ENCODE measurements around the gene CHRNA9. TPM values are rescaled to one million over a fixed set of nuclear protein-coding genes. Genes with fewer than 3 reads are reported as not detected.

CHRNA9 gene
- total and polyA plus RNA-seq, 2 of the 4 experiments (the other 2 are of a cell fraction), result not detected

DNA sequence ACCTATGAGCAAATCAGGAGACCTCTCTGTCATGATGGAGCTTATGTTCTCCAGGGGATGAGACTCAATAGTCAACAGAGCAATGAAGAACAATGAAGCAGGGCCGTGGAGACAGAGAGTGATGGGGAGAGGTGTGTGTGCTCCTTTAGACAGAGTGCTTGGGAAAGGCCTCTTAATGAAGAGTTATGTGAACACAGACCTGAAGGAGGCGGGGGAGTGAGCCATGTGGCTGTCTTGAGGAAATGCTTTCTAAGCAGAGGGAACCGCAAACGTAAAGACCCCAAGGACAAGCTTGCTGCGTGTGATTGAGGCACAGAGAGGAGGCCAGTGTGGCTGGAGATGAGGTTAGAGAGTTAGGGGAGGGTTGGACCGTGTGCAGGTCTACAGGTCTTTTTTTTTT lies 53.1 kb downstream of the CHRNA9 start:
- intact Hi-C loops (cut with micrococcal nuclease), result no loop called here
- no peak overlapping the region for H3K4ac ChIP-seq (ENCODE audit: low read depth, low read length)
- no peak overlapping the region for H3K4me2 ChIP-seq (ENCODE audit: low read depth, low read length)
- TF ChIP-seq, protein P1, sequence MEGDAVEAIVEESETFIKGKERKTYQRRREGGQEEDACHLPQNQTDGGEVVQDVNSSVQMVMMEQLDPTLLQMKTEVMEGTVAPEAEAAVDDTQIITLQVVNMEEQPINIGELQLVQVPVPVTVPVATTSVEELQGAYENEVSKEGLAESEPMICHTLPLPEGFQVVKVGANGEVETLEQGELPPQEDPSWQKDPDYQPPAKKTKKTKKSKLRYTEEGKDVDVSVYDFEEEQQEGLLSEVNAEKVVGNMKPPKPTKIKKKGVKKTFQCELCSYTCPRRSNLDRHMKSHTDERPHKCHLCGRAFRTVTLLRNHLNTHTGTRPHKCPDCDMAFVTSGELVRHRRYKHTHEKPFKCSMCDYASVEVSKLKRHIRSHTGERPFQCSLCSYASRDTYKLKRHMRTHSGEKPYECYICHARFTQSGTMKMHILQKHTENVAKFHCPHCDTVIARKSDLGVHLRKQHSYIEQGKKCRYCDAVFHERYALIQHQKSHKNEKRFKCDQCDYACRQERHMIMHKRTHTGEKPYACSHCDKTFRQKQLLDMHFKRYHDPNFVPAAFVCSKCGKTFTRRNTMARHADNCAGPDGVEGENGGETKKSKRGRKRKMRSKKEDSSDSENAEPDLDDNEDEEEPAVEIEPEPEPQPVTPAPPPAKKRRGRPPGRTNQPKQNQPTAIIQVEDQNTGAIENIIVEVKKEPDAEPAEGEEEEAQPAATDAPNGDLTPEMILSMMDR (conservative IDR thresholded peaks at IDR 0.05; ENCODE audit: low read depth, low read length), result no peak
- TF ChIP-seq POLR2A (IDR thresholded peaks at IDR 0.05; ENCODE audit: low read depth, low read length) (no peak), MAFK (IDR thresholded peaks at IDR 0.05; ENCODE audit: low read depth, low read length) (no peak), NFE2L2 (IDR thresholded peaks at IDR 0.05; ENCODE audit: low read depth, low read length) (no peak), RCOR1 (IDR thresholded peaks at IDR 0.05; ENCODE audit: insufficient replicate concordance, low read length) (no peak), CHD1 (IDR thresholded peaks at IDR 0.05; ENCODE audit: low read depth, low read length) (no peak), MXI1 (IDR thresholded peaks at IDR 0.05; ENCODE audit: borderline replicate concordance, low read depth, low read length) (no peak), CEBPB (IDR thresholded peaks at IDR 0.05; ENCODE audit: low read depth, low read length) (no peak), RFX5 (IDR thresholded peaks at IDR 0.05; ENCODE audit: low read depth, low read length) (no peak), FOS (IDR thresholded peaks at IDR 0.05; ENCODE audit: low read depth, low read length) (no peak), RAD21 (IDR thresholded peaks at IDR 0.05; ENCODE audit: low read length) (no peak), SMC3 (IDR thresholded peaks at IDR 0.05; ENCODE audit: low read depth, low read length) (no peak), BHLHE40 (IDR thresholded peaks at IDR 0.05; ENCODE audit: low read depth, low read length) (no peak), MAZ (IDR thresholded peaks at IDR 0.05; ENCODE audit: borderline replicate concordance, low read depth, low read length) (no peak)
- TF ChIP-seq, protein P2, sequence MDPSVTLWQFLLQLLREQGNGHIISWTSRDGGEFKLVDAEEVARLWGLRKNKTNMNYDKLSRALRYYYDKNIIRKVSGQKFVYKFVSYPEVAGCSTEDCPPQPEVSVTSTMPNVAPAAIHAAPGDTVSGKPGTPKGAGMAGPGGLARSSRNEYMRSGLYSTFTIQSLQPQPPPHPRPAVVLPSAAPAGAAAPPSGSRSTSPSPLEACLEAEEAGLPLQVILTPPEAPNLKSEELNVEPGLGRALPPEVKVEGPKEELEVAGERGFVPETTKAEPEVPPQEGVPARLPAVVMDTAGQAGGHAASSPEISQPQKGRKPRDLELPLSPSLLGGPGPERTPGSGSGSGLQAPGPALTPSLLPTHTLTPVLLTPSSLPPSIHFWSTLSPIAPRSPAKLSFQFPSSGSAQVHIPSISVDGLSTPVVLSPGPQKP (IDR thresholded peaks at IDR 0.05; ENCODE audit: borderline replicate concordance, low read depth, low read length), result no peak
- TF ChIP-seq, protein P3, sequence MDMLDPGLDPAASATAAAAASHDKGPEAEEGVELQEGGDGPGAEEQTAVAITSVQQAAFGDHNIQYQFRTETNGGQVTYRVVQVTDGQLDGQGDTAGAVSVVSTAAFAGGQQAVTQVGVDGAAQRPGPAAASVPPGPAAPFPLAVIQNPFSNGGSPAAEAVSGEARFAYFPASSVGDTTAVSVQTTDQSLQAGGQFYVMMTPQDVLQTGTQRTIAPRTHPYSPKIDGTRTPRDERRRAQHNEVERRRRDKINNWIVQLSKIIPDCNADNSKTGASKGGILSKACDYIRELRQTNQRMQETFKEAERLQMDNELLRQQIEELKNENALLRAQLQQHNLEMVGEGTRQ (IDR thresholded peaks at IDR 0.05; ENCODE audit: low read depth, low read length), result no peak
- no peak overlapping the region for H3K56ac ChIP-seq (ENCODE audit: extremely low read depth, insufficient read depth, low read length)
- no peaks in the 10 kb centered on the region for H4K20me1 ChIP-seq (ENCODE audit: insufficient read depth, low read length)
- no peaks in the 10 kb centered on the region for H3K9me1 ChIP-seq (ENCODE audit: insufficient read depth, low read length)
- no peak overlapping the region for H2BK120ac ChIP-seq (ENCODE audit: low read depth, low read length)
- no peak overlapping the region for H4K91ac ChIP-seq (ENCODE audit: insufficient read depth, low read depth, low read length)
- H3K79me1 ChIP-seq (ENCODE audit: low read depth in 1 of 2, low read length in 2 of 2), result no peaks in the 10 kb centered on the region
- no peaks in the 10 kb centered on the region for H3K36me3 ChIP-seq (ENCODE audit: control insufficient read depth, insufficient read depth, low read length)
- no peak overlapping the region for H3K18ac ChIP-seq (ENCODE audit: low read depth, low read length)
- no peak overlapping the region for H2BK15ac ChIP-seq (ENCODE audit: low read depth, low read length)
- H4K8ac ChIP-seq (ENCODE audit: low read depth in 2 of 2, low read length in 2 of 2), result no peak overlapping the region
- ATAC-seq (ENCODE audit: low read depth) (no peak), DNase-seq (no peak)
- H2AK9ac ChIP-seq (replicated peaks; ENCODE audit: low read depth, low read length, poor library complexity), result no peak overlapping the region
- no peak overlapping the region for H3K9ac ChIP-seq (ENCODE audit: low read depth, low read length)
- no peak overlapping the region for H3K4me3 ChIP-seq (ENCODE audit: insufficient read depth, low read depth, low read length)
- no peaks in the 10 kb centered on the region for H3K4me1 ChIP-seq (ENCODE audit: control insufficient read depth, insufficient read depth, low read length)
- ChIA-PET POLR2A (ENCODE audit: unreplicated experiment) (no interaction called here), CTCF (no interaction called here)
- no peak overlapping the region for H2AK5ac ChIP-seq (ENCODE audit: low read depth, low read length)
- H3K9me3 ChIP-seq (ENCODE audit: control insufficient read depth, insufficient read depth, low read length), result no peaks in the 10 kb centered on the region
- no peak overlapping the region for H3K27ac ChIP-seq (ENCODE audit: insufficient read depth, low read length)
- dilution Hi-C loops (cut with HindIII; ENCODE audit: low sequenced_read_pairs, unreplicated experiment), result no loop called here
- peaks cover 10% of the 10 kb centered on the region for H3K27me3 ChIP-seq (ENCODE audit: control insufficient read depth, insufficient read depth, low read length)
- H3K14ac ChIP-seq (replicated peaks; ENCODE audit: low read depth, low read length), result no peak overlapping the region
- no peak overlapping the region for H2BK20ac ChIP-seq (ENCODE audit: low read depth, low read length)
- no peak overlapping the region for H3K23ac ChIP-seq (ENCODE audit: low read depth, low read length)
- in situ Hi-C loops (cut with MboI; ENCODE audit: low sequenced_read_pairs), result no loop called here
- WGBS, 2 experiments (ENCODE audit: extremely low coverage in 2 of 2, insufficient read length in 1 of 2), result 43% methylated on average over 4 of the region's 6 CpGs; no CpG with 5 or more reads in 1 of the 2 experiments
- BruUV-seq (replicated peaks), result no TSS peak
- no peak overlapping the region for H4K5ac ChIP-seq (ENCODE audit: low read depth, low read length)
- no peak overlapping the region for H2BK5ac ChIP-seq (ENCODE audit: low read depth, low read length, poor library complexity, severe bottlenecking)
- peak overlapping the region; percentile 24 for H2AFZ ChIP-seq (replicated peaks; ENCODE audit: low read length, poor library complexity)

Measured in IMR-90 (cell line).